HG02571 (cell line): ENCODE results near the gene LAMB1.

ENCODE experiments used
- ATAC-seq: cut with Tn5 transposase; IDR thresholded peaks from one replicate; pipeline ENCODE4 v1.9.1; 2021; ENCODE audit warnings: mild to moderate bottlenecking, moderate library complexity; ENCODE audit not compliant: unreplicated experiment

Gene LAMB1

GRCh38 chr7:107999779-108000560, 3.0 kb downstream of the LAMB1 start:
- ATAC-seq, result no peak

GRCh38 chr7:107998660-107999480, 4.1 kb downstream of the LAMB1 start:
- ATAC-seq, result no peak

DNA sequence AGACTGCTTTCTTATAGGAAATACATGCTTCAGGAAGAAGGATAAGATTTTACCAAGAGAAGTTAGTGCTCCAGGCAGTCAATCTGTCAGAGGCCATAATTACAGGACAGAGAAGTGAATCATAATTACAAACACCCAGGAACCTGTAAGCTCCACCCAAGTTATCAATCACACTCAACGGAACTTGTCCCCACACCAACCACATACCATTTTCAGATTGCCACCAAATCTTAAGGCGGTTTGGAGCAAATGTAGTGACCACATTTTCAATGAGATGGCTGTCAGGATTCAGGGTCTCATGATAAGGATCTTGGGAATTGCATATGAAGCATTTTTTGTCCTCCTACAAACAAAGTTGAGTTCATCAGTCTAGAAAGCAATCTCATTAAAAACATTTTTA, 4.8 kb downstream of the LAMB1 start:
- no peak for ATAC-seq

- ATAC-seq, result no peak
Observed at GRCh38 chr7:107996072-107996882, 6.7 kb downstream of the LAMB1 start.

DNA sequence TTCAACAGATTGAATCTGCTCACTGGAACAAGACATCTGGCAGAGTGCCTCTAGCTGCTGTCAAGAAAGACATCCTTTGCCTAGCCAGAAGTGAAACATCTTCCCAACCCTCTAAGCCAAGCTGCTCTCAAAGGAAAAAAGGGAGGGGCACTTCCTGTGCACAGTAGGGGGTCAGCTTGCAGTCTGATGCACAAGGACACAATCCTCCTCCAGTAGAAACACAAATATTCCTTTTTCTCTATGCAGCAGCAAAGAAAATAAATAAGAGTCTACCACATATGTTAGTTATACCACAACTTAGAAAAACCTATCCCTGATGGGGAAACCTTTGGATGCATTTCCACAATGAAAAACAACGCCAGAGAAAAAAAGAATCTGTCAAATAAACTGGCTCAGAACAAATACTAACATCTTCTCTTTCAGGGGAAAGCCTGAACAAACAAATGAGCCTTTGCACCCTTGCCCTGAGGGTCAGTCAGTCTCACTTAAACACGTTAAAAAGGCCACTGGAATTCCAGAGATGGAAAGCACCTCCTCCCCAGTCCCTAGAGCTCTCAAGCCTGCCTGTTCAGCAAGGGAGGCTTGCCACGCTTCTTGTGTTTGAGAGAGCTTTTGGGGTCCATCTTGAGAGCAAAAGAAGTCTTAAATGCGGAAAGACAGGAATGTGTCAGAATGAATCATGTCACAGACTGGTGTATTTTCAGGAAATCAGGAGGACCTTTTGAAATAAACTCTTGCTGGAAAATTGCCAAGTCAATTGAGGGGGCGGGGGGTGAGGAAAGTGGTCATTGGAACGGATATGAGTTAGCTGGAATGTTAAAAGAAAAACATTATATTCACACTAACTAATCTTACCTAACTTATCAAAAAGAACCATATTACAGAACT, 7.5 kb downstream of the LAMB1 start:
- ATAC-seq, result no peak

- ATAC-seq, result no peak
Observed at GRCh38 chr7:107994421-107995030, 8.4 kb downstream of the LAMB1 start.

DNA sequence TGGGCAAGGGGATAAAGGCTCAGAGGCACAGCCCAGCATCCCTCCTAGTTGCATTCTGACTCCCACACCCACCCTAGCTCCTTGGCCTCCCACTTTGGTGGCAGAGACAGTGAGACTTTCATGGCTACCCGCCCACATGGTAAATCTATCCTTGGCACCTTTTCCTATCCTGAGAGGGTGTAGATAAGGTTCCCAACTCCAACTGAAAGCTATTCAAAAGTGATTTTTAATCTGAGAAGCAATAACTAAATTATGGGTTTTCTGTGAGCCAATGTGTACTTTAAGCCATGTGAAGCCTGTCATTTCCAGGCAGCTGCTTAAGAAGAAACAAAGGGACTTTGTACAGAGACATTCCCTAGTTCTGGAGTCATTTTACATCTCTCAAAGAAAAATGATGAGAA, 9.1 kb downstream of the LAMB1 start:
- no peak for ATAC-seq

DNA sequence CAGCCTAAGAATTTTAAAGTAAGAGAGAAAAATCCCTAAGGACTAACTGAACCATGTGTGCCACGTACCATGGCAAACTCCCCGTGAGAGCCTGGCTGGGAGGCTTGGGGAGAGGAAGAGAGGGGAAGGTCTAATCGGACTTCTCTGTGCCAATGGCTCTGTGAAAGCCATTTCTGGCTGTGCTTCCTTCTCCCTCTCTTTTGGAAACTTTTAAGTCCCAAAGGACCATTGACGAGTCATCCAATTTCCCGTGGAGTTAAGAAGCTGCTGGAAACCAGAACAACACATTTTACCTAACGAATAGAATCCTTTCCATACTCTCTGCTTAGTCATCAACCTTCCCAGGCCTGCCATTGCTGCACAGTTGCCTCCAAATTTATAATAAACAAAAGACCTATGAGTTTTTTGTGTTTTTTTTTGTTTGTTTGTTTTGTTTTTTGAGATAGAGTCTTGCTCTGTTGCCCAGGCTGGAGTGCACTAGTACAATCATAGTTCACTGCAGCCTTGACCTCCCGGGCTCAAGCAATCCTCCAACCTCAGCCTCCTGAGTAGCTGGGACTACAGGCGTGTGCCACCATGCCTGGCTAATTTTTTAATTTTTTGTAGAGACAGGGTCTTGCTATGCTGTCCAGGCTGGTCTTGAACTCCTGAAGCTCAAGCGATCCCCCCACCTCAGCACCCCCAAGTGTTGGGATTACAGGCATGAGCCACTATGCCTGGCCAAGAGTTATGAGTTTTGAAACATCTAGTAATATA, 13.2 kb downstream of the LAMB1 start:
- no peak for ATAC-seq

GRCh38 chr7:107982918-107983389, 20.0 kb downstream of the LAMB1 start:
- no peak for ATAC-seq

DNA sequence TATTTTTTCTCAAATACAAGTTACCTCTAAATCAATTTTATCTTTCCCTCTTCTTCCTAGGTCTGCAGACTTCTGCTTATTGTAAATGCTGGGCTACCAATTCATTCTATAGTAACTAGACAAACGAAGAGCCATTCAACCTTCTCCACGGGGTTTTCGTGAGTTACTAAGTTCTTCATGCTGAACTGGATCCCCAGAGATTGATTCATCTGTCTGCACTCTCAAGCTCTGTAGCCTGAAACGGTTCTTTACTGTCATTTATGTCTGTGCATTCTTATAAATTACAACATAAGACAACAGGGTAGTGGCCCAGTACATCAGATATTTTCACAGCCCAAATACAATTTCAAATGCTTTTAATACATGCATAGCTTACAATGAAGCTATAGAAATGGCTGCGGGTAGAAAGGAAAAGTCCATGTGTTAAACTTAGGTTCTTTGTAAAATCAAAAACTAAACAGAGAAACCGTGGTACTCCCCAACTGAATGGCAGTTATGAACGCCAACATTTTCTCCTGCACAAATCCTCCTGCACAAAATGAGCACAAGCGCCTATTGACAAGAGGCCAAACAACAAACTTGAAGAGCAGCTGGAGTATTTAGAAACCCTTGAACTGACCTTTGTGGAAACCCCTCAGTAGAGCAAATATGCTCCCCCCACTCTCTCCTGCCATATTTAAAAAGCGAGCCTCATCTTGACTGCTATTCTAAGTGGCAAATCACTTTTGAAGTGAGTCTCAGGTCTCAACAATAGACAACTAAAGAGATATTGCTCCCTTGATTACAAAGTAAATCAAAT, 20.7 kb downstream of the LAMB1 start:
- ATAC-seq, result no peak

GRCh38 chr7:107981466-107981865, 21.5 kb downstream of the LAMB1 start:
- no peak for ATAC-seq

GRCh38 chr7:107980671-107981190, 22.2 kb downstream of the LAMB1 start:
- ATAC-seq, result no peak

- ATAC-seq, result no peak
Observed at GRCh38 chr7:107980171-107980570, 22.8 kb downstream of the LAMB1 start.

- ATAC-seq, result no peak
Observed at GRCh38 chr7:107978815-107979408, 24.0 kb downstream of the LAMB1 start.

DNA sequence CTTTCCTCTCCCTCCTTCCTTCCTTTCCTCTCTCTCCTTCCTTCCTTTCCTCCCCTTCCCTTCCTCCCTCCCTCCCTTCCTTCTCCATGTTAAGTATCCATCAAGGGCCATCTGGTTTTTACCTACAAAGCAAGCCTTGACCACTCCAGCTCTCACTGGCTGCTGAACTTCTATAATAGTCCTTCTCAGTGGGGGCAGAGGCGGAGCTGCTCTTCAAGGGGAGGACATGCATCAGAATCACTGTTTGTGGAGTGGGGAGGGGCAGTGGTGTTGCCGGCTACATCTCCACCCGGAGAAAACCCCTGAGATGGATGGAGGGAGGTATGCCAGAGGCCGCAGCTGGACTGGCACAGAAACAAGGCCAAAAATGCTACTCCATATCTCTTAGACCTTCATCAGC, 25.9 kb downstream of the LAMB1 start:
- no peak for ATAC-seq

DNA sequence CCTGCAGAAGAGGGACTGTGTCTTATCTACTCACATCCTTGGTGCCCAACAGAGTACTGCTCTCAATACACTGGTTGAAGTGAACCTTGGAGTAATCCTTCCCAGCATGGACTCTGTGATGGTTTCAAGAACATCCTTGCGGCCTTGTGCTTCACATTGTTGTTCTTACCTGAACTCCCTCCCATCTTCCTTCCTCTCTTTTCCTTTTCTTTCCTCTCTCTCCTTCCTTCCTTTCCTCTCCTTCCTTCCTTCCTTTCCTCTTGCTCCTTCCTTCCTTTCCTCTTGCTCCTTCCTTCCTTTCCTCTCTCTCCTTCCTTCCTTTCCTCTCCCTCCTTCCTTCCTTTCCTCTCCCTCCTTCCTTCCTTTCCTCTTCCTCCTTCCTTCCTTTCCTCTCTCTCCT, 26.3 kb downstream of the LAMB1 start:
- ATAC-seq, result no peak

DNA sequence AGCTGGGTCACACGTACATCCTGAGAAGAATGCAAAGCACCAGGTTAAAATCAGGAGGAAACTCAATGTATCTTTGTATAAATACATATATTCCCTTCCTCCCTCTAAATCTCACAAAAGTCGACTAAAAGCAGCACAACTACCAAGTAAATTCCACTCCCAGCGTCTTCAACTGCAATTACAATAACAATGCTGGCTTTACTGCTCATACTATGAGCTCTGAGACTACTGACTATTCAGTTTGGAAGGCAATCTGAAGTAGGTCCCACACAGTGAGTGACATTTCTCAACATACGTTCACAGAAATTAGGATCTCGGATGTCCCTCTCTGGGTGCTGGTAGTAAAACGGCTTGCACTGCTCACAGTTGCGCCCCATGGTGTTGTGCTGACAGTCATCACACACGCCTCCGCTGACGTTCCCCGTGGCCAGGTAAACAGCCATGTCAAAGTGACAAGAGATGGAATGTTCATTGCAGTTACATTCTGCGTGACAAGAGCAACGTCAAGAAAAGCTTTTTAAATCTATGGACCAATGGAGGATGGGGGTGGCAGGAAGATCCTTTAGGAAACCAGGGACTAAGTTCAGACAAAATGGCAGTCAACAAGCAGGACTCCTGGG, 27.5 kb downstream of the LAMB1 start:
- no peak for ATAC-seq
